Measurements from ENCODE around the gene EPB41.

EPB41 gene

DNA sequence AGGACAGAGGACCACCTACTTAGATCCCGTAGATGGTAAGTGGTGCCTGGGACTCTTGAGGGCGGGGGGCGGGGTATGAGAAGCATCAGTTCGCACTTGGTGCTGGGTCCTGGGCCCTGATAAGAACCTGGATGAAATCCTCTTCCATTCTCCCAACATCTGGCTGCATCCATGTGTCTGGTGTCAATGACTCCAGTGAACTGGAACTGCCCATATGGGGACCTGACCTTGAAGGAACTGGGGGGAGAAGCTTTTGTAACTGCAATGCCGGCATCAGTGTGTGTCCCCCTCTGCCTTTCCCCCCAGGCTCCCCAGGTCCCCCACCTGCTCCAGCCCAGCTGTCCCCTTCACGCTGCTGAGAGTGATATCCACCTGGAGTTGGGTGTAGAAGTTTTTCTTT lies 49.7 kb upstream of the EPB41 start:
- Histone ChIP-seq H3K9me3 (ENCODE audit: control insufficient read depth, insufficient read depth, low read depth, low read length) (no peaks in the 10 kb centered on the region), H3K4me3 (ENCODE audit: low read depth, low read length) (no peak overlapping the region), H3K36me3 (ENCODE audit: control insufficient read depth in 2 of 2, insufficient read depth in 1 of 2, low read length in 2 of 2) (no peaks in the 10 kb centered on the region), H3K27ac (ENCODE audit: extremely low read depth, low read depth, low read length) (no peak overlapping the region), H3K4me1 (ENCODE audit: control insufficient read depth, insufficient read depth, low read length) (peaks cover 8% of the 10 kb centered on the region)
- ChIA-PET CTCF (interaction anchor here (1.1 to 1.6 kb wide), 3 partner anchors 12 to 221 kb away, joined by 3 to 6 read pairs (median 3); no protein-coding TSS in a partner anchor), POLR2A (no interaction called here)
- TF ChIP-seq, protein P1, sequence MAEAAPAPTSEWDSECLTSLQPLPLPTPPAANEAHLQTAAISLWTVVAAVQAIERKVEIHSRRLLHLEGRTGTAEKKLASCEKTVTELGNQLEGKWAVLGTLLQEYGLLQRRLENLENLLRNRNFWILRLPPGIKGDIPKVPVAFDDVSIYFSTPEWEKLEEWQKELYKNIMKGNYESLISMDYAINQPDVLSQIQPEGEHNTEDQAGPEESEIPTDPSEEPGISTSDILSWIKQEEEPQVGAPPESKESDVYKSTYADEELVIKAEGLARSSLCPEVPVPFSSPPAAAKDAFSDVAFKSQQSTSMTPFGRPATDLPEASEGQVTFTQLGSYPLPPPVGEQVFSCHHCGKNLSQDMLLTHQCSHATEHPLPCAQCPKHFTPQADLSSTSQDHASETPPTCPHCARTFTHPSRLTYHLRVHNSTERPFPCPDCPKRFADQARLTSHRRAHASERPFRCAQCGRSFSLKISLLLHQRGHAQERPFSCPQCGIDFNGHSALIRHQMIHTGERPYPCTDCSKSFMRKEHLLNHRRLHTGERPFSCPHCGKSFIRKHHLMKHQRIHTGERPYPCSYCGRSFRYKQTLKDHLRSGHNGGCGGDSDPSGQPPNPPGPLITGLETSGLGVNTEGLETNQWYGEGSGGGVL (tag by site-specific recombination; IDR thresholded peaks at IDR 0.05): 0 out of 2 replicates have a peak, but pooled peaks have one; percentile 18
- TF ChIP-seq, protein P2, sequence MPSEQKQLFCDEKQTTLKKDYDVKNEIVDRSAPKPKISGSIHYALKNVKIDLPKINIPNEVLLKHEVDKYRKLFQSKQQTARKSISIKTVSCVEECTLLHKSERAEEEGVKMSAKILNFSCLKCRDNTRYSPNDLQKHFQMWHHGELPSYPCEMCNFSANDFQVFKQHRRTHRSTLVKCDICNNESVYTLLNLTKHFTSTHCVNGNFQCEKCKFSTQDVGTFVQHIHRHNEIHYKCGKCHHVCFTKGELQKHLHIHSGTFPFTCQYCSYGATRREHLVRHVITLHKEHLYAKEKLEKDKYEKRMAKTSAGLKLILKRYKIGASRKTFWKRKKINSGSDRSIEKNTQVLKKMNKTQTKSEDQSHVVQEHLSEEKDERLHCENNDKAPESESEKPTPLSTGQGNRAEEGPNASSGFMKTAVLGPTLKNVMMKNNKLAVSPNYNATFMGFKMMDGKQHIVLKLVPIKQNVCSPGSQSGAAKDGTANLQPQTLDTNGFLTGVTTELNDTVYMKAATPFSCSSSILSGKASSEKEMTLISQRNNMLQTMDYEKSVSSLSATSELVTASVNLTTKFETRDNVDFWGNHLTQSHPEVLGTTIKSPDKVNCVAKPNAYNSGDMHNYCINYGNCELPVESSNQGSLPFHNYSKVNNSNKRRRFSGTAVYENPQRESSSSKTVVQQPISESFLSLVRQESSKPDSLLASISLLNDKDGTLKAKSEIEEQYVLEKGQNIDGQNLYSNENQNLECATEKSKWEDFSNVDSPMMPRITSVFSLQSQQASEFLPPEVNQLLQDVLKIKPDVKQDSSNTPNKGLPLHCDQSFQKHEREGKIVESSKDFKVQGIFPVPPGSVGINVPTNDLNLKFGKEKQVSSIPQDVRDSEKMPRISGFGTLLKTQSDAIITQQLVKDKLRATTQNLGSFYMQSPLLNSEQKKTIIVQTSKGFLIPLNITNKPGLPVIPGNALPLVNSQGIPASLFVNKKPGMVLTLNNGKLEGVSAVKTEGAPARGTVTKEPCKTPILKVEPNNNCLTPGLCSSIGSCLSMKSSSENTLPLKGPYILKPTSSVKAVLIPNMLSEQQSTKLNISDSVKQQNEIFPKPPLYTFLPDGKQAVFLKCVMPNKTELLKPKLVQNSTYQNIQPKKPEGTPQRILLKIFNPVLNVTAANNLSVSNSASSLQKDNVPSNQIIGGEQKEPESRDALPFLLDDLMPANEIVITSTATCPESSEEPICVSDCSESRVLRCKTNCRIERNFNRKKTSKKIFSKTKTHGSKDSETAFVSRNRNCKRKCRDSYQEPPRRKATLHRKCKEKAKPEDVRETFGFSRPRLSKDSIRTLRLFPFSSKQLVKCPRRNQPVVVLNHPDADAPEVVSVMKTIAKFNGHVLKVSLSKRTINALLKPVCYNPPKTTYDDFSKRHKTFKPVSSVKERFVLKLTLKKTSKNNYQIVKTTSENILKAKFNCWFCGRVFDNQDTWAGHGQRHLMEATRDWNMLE (tag by site-specific recombination; conservative IDR thresholded peaks at IDR 0.05; ENCODE audit: low read depth): no peak
- no peak for TF ChIP-seq BCL11B (tag by site-specific recombination; IDR thresholded peaks at IDR 0.05; ENCODE audit: low read depth)

DNA sequence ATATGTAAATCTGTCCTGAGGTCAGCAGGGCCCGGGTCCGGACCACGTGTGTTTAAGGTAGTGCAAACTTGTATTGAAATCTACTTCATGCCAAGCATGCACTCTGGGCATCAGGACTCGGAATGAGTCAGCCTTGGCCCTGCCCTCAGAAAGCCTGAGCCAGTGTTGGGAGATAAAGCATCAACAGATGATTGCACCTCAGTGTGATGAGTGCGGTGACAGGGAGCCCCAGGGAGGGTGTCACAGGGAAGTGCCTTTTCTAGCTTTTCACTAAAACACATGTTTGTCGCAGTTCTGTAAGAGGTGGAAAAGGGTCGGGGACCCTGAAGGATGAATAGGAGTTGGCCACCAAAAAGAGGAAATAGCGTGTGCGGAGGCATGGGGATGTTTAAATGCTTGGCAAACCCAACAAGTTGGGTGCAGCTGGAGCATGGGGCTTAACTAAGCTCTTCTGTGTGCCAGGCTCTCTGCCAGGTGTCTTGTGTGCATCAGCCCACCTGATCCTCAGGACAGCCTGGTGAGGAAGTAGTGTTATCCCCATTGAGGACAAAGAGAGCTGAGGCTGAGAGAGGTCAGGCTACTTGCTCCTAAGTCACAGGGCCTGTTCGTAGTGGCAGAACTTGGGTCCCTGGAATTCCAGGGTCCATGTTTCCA lies 48.2 kb upstream of the EPB41 start:
- H3K36me3 ChIP-seq (ENCODE audit: control insufficient read depth in 2 of 2, insufficient read depth in 1 of 2, low read length in 2 of 2): no peaks in the 10 kb centered on the region

DNA sequence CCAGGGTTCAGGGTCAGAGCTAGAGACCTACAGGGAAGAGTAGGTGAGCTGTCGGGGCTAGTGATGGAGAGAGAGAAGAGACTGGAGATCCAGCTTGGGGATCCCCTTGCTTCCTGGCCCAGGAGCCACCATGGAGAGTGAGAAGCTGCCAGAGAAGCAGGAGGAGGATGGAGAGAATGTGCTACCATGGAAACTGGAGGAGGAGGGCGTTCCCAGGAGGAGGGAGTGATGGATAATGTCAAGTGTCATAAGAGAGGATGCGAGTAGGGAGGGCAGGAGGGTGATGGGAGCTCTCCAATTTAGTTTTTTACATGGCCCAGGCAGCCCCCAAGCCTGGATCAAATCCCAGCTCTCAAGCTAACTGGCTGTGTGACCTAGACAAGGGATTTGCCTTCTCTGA lies 46.5 kb upstream of the EPB41 start:
- POLR2A ChIA-PET: no interaction called here
- Histone ChIP-seq H3K4me3 (ENCODE audit: low read depth, low read length) (no peak overlapping the region), H3K4me1 (ENCODE audit: control insufficient read depth, insufficient read depth, low read length) (no peaks in the 10 kb centered on the region), H3K36me3 (ENCODE audit: control insufficient read depth in 2 of 2, insufficient read depth in 1 of 2, low read length in 2 of 2) (no peaks in the 10 kb centered on the region), H3K9me3 (ENCODE audit: control insufficient read depth, insufficient read depth, low read depth, low read length) (no peaks in the 10 kb centered on the region), H3K27ac (ENCODE audit: extremely low read depth, low read depth, low read length) (no peak overlapping the region)
- TF ChIP-seq ZNF366 (tag by site-specific recombination; conservative IDR thresholded peaks at IDR 0.05): 0 out of 2 replicates have a peak, but pooled peaks have one; percentile 25
- TF ChIP-seq, protein P3, sequence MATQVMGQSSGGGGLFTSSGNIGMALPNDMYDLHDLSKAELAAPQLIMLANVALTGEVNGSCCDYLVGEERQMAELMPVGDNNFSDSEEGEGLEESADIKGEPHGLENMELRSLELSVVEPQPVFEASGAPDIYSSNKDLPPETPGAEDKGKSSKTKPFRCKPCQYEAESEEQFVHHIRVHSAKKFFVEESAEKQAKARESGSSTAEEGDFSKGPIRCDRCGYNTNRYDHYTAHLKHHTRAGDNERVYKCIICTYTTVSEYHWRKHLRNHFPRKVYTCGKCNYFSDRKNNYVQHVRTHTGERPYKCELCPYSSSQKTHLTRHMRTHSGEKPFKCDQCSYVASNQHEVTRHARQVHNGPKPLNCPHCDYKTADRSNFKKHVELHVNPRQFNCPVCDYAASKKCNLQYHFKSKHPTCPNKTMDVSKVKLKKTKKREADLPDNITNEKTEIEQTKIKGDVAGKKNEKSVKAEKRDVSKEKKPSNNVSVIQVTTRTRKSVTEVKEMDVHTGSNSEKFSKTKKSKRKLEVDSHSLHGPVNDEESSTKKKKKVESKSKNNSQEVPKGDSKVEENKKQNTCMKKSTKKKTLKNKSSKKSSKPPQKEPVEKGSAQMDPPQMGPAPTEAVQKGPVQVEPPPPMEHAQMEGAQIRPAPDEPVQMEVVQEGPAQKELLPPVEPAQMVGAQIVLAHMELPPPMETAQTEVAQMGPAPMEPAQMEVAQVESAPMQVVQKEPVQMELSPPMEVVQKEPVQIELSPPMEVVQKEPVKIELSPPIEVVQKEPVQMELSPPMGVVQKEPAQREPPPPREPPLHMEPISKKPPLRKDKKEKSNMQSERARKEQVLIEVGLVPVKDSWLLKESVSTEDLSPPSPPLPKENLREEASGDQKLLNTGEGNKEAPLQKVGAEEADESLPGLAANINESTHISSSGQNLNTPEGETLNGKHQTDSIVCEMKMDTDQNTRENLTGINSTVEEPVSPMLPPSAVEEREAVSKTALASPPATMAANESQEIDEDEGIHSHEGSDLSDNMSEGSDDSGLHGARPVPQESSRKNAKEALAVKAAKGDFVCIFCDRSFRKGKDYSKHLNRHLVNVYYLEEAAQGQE (tag by site-specific recombination; IDR thresholded peaks at IDR 0.05): 0 out of 2 replicates have a peak, but pooled peaks have one; percentile 15
- TF ChIP-seq, protein P4, sequence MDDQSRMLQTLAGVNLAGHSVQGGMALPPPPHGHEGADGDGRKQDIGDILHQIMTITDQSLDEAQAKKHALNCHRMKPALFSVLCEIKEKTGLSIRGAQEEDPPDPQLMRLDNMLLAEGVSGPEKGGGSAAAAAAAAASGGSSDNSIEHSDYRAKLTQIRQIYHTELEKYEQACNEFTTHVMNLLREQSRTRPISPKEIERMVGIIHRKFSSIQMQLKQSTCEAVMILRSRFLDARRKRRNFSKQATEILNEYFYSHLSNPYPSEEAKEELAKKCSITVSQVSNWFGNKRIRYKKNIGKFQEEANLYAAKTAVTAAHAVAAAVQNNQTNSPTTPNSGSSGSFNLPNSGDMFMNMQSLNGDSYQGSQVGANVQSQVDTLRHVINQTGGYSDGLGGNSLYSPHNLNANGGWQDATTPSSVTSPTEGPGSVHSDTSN (CRISPR knock-in tag; IDR thresholded peaks at IDR 0.05): no peak
- CTCF ChIA-PET: interaction anchor here (0.7 to 4.0 kb wide), 3 partner anchors 9 to 84 kb away, joined by 3 to 39 read pairs (median 10); no protein-coding TSS in a partner anchor

More for the DNA sequence above, 48.2 kb upstream of the EPB41 start:
- H3K27ac ChIP-seq (ENCODE audit: extremely low read depth, low read depth, low read length): no peak overlapping the region
- ChIA-PET CTCF (interaction anchor here (0.6 to 4.0 kb wide), 5 partner anchors 11 to 208 kb away, joined by 4 to 39 read pairs (median 4); no protein-coding TSS in a partner anchor), POLR2A (no interaction called here)
- peak; percentile 84 for TF ChIP-seq SCRT2 (tag by site-specific recombination; IDR thresholded peaks at IDR 0.05)
- TF ChIP-seq ZNF335 (tag by site-specific recombination; conservative IDR thresholded peaks at IDR 0.05): 0 out of 2 replicates have a peak, but pooled peaks have one; percentile 17
- TF ChIP-seq, protein P5, sequence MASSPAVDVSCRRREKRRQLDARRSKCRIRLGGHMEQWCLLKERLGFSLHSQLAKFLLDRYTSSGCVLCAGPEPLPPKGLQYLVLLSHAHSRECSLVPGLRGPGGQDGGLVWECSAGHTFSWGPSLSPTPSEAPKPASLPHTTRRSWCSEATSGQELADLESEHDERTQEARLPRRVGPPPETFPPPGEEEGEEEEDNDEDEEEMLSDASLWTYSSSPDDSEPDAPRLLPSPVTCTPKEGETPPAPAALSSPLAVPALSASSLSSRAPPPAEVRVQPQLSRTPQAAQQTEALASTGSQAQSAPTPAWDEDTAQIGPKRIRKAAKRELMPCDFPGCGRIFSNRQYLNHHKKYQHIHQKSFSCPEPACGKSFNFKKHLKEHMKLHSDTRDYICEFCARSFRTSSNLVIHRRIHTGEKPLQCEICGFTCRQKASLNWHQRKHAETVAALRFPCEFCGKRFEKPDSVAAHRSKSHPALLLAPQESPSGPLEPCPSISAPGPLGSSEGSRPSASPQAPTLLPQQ (tag by site-specific recombination; IDR thresholded peaks at IDR 0.05): 0 out of 2 replicates have a peak, but pooled peaks have one; percentile 11
- peak; percentile 81 for TF ChIP-seq ZFP3 (tag by site-specific recombination; IDR thresholded peaks at IDR 0.05; ENCODE audit: low read depth)
- TF ChIP-seq ZNF423 (tag by site-specific recombination; IDR thresholded peaks at IDR 0.05): no peak
- no peak for TF ChIP-seq ZNF501 (tag by site-specific recombination; IDR thresholded peaks at IDR 0.05)
- no peak for TF ChIP-seq KLF1 (tag by site-specific recombination; IDR thresholded peaks at IDR 0.05)
- no peaks in the 10 kb centered on the region for H3K9me3 ChIP-seq (ENCODE audit: control insufficient read depth, insufficient read depth, low read depth, low read length)
- no peak overlapping the region for H3K4me3 ChIP-seq (ENCODE audit: low read depth, low read length)
- H3K4me1 ChIP-seq (ENCODE audit: control insufficient read depth, insufficient read depth, low read length): no peaks in the 10 kb centered on the region; the same call in 1 of the 2 replicates
